ENCODE results near the gene ING1. TPM values are rescaled to one million over a fixed set of nuclear protein-coding genes. Genes with fewer than 3 reads are reported as not detected.

The ING1 gene
- total and polyA plus RNA-seq, 4 donors, result 7.4 to 16.8 (median 10.6) TPM

DNA sequence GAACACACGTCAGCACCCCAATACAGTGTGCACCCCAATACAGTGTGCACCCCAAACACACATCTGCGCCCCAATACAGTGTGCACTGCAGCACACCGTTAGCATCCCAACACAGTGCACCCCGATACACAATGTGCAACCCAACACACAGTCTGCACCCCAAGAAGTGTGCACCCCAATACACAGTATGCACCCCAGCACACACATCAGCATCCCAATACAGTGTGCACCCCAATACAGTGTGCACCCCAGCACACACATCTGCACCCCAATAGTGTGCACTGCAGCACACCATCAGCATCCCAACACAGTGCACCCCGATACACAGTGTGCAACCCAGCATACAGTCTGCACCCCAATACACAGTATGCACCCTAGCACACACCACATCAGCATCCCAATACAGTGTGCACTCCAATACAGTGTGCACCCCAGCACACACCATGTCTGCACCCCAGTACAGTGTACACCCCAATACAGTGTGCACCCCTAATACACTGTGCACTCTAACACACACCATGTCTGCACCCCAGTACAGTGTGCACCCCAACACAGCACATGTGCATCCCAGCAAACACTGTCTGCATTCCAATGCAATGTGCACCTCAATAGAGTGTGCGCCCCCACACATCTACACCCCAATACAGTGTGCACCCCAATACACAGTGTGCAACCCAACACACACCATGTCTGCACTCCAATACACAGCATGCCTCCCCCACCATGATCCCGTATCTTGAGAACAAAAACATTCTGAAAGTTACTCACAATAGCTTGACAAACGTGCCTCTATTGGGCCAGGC is 6.7 kb upstream of the ING1 start:
- Histone ChIP-seq H3K4me1 (ENCODE audit: control insufficient read depth in 1 of 2, insufficient read depth in 2 of 2, low read length in 2 of 2) (no peaks in the 10 kb centered on the region), H3K36me3 (ENCODE audit: control insufficient read depth in 1 of 2, insufficient read depth in 2 of 2, low read length in 1 of 2) (no peaks in the 10 kb centered on the region), H3K9me3 (ENCODE audit: control insufficient read depth, low read length) (no peaks in the 10 kb centered on the region), H3K4me3 (ENCODE audit: low read length in 2 of 2) (no peak overlapping the region), H3K27me3 (ENCODE audit: control insufficient read depth in 1 of 2, insufficient read depth in 2 of 2, low read length in 1 of 2) (no peaks in the 10 kb centered on the region), H3K27ac (ENCODE audit: low read depth in 1 of 2, low read length in 2 of 2) (peak overlapping the region in 1 of 2 donors; percentile 34)
- WGBS, 2 donors, result 50 to 51% methylated on average over 8 of the region's 8 CpGs
- ATAC-seq (ENCODE audit: low FRiP score) (peak; percentile 7), DNase-seq (no peak)
- intact Hi-C loops (cut with DNase I), result loop anchor here (5.0 to 10.0 kb wide), 2 partner anchors 89 to 92 kb away; partner anchors contain the start of gene NAXD (in 2 of the 2)

GRCh38 chr13:110712081-110712848 is 1.2 kb upstream of the ING1 start:
- no peaks in the 10 kb centered on the region for H3K9me3 ChIP-seq (ENCODE audit: control insufficient read depth, low read length)
- intact Hi-C loops (cut with DNase I), result loop anchor here in 1 of 2 donors (5.0 kb wide), 1 partner anchor 160 kb away; no protein-coding TSS in a partner anchor
- no peaks in the 10 kb centered on the region for H3K4me1 ChIP-seq (ENCODE audit: control insufficient read depth in 1 of 2, insufficient read depth in 2 of 2, low read length in 2 of 2)
- peak; percentile 77 for ATAC-seq (ENCODE audit: low FRiP score)
- 0% methylated on average over 53 to 58 of the region's 58 CpGs for WGBS, 2 donors
- no peaks in the 10 kb centered on the region for H3K27me3 ChIP-seq (ENCODE audit: control insufficient read depth in 1 of 2, insufficient read depth in 2 of 2, low read length in 1 of 2)
- peak overlapping the region; percentile 61 to 87 for H3K27ac ChIP-seq (ENCODE audit: low read depth in 1 of 2, low read length in 2 of 2)
- H3K36me3 ChIP-seq (ENCODE audit: control insufficient read depth in 1 of 2, insufficient read depth in 2 of 2, low read length in 1 of 2), result no peaks in the 10 kb centered on the region
- peak overlapping the region; percentile 60 to 82 for H3K4me3 ChIP-seq (ENCODE audit: low read length in 2 of 2)
- peak; percentile 90 to 92 for DNase-seq

GRCh38 chr13:110712849-110713641 is 455 bp upstream of the ING1 start:
- 0% methylated on average over 50 to 68 of the region's 68 CpGs for WGBS, 2 donors
- Histone ChIP-seq H3K9me3 (ENCODE audit: control insufficient read depth, low read length) (no peaks in the 10 kb centered on the region), H3K27ac (ENCODE audit: low read depth in 1 of 2, low read length in 2 of 2) (peak overlapping the region; percentile 61 to 92), H3K27me3 (ENCODE audit: control insufficient read depth in 1 of 2, insufficient read depth in 2 of 2, low read length in 1 of 2) (no peaks in the 10 kb centered on the region), H3K36me3 (ENCODE audit: control insufficient read depth in 1 of 2, insufficient read depth in 2 of 2, low read length in 1 of 2) (no peaks in the 10 kb centered on the region), H3K4me1 (ENCODE audit: control insufficient read depth in 1 of 2, insufficient read depth in 2 of 2, low read length in 2 of 2) (no peaks in the 10 kb centered on the region), H3K4me3 (ENCODE audit: low read length in 2 of 2) (peak overlapping the region; percentile 60 to 98)
- DNase-seq (peak; percentile 100), ATAC-seq (ENCODE audit: low FRiP score) (peak; percentile 91)
- intact Hi-C loops (cut with DNase I), result loop anchor here in 1 of 2 donors (5.0 kb wide), 1 partner anchor 159 kb away; no protein-coding TSS in a partner anchor

- Histone ChIP-seq H3K9me3 (ENCODE audit: control insufficient read depth, low read length) (no peaks in the 10 kb centered on the region), H3K36me3 (ENCODE audit: control insufficient read depth in 1 of 2, insufficient read depth in 2 of 2, low read length in 1 of 2) (no peaks in the 10 kb centered on the region), H3K27ac (ENCODE audit: low read depth in 1 of 2, low read length in 2 of 2) (peak overlapping the region; percentile 79 to 98), H3K4me1 (ENCODE audit: control insufficient read depth in 1 of 2, insufficient read depth in 2 of 2, low read length in 2 of 2) (no peaks in the 10 kb centered on the region), H3K27me3 (ENCODE audit: control insufficient read depth in 1 of 2, insufficient read depth in 2 of 2, low read length in 1 of 2) (no peaks in the 10 kb centered on the region), H3K4me3 (ENCODE audit: low read length in 2 of 2) (peak overlapping the region; percentile 62 to 98)
- intact Hi-C loops (cut with DNase I), result loop anchor here (2.0 to 5.0 kb wide), 2 partner anchors 158 to 201 kb away; partner anchors contain the start of gene ANKRD10 (in 1 of the 2)
- 0 to 1% methylated on average over 70 to 86 of the region's 86 CpGs for WGBS, 2 donors
- DNase-seq (peak; percentile 76 to 83), ATAC-seq (ENCODE audit: low FRiP score) (no peak)
Observed at GRCh38 chr13:110713981-110714796, 689 bp downstream of the ING1 start.

DNA sequence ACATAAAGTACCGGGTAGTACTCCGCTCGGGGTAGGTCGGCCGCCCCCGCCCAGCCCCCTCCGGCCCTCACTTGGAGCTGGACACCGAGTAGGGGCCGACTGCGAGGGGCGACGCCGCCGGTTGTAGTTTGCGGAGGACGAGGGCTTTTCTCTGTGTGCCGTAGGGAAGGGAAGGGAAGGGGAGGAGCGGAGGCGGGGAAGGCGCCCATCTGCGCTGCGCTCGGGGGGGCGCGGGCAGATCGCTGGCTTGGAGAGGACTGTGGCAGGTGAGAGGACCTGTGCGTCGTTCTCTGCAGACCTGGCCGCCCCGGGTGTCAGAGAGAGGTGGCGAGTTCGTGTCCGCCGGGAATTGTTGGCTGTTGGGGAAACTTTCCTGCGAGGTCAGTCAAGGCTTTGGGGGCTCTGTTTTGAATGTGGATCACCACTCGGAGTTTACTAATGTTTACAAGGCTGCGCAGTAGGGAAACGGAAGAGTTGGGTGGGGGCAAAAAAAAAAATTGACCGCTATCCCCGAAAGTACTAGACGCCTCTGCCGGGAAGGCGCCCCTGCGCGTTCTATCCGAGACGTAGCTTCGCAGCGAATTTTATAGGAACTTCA is 1.4 kb downstream of the ING1 start:
- no peaks in the 10 kb centered on the region for H3K27me3 ChIP-seq (ENCODE audit: control insufficient read depth in 1 of 2, insufficient read depth in 2 of 2, low read length in 1 of 2)
- H3K4me3 ChIP-seq (ENCODE audit: low read length in 2 of 2), result peak overlapping the region; percentile 62 to 98
- H3K9me3 ChIP-seq (ENCODE audit: control insufficient read depth, low read length), result no peaks in the 10 kb centered on the region
- H3K36me3 ChIP-seq (ENCODE audit: control insufficient read depth in 1 of 2, insufficient read depth in 2 of 2, low read length in 1 of 2), result no peaks in the 10 kb centered on the region
- 1% methylated on average over 49 of the region's 49 CpGs for WGBS, 2 donors
- ATAC-seq (ENCODE audit: low FRiP score) (peak; percentile 23), DNase-seq (peak; percentile 76 to 84)
- H3K27ac ChIP-seq (ENCODE audit: low read depth in 1 of 2, low read length in 2 of 2), result peak overlapping the region; percentile 79 to 98
- no peaks in the 10 kb centered on the region for H3K4me1 ChIP-seq (ENCODE audit: control insufficient read depth in 1 of 2, insufficient read depth in 2 of 2, low read length in 2 of 2)
- intact Hi-C loops (cut with DNase I), result loop anchor here (2.0 to 5.0 kb wide), 3 partner anchors 92 to 200 kb away; partner anchors contain the start of gene ANKRD10 (in 1 of the 2)

- no peaks in the 10 kb centered on the region for H3K9me3 ChIP-seq (ENCODE audit: control insufficient read depth, low read length)
Observed at GRCh38 chr13:110715395-110716246, 2.1 kb downstream of the ING1 start.

GRCh38 chr13:110716247-110716515 is 2.7 kb downstream of the ING1 start:
- Histone ChIP-seq H3K9me3 (ENCODE audit: control insufficient read depth, low read length) (no peaks in the 10 kb centered on the region), H3K4me3 (ENCODE audit: low read length in 2 of 2) (peak overlapping the region; percentile 59 to 64), H3K36me3 (ENCODE audit: control insufficient read depth in 1 of 2, insufficient read depth in 2 of 2, low read length in 1 of 2) (no peaks in the 10 kb centered on the region), H3K27ac (ENCODE audit: low read depth in 1 of 2, low read length in 2 of 2) (peak overlapping the region; percentile 2 to 85), H3K27me3 (ENCODE audit: control insufficient read depth in 1 of 2, insufficient read depth in 2 of 2, low read length in 1 of 2) (no peaks in the 10 kb centered on the region), H3K4me1 (ENCODE audit: control insufficient read depth in 1 of 2, insufficient read depth in 2 of 2, low read length in 2 of 2) (no peaks in the 10 kb centered on the region)
- DNase-seq, result peak in 1 of 2 donors; percentile 68
- intact Hi-C loops (cut with DNase I), result loop anchor here in 1 of 2 donors (5.0 kb wide), 1 partner anchor 91 kb away; no protein-coding TSS in a partner anchor
- WGBS, 2 donors, result 0% methylated on average over 12 of the region's 12 CpGs
- ATAC-seq (ENCODE audit: low FRiP score), result no peak

More at GRCh38 chr13:110715395-110716246, 2.1 kb downstream of the ING1 start:
- Histone ChIP-seq H3K27me3 (ENCODE audit: control insufficient read depth in 1 of 2, insufficient read depth in 2 of 2, low read length in 1 of 2) (no peaks in the 10 kb centered on the region), H3K4me3 (ENCODE audit: low read length in 2 of 2) (peak overlapping the region; percentile 59 to 64), H3K36me3 (ENCODE audit: control insufficient read depth in 1 of 2, insufficient read depth in 2 of 2, low read length in 1 of 2) (no peaks in the 10 kb centered on the region), H3K4me1 (ENCODE audit: control insufficient read depth in 1 of 2, insufficient read depth in 2 of 2, low read length in 2 of 2) (no peaks in the 10 kb centered on the region), H3K27ac (ENCODE audit: low read depth in 1 of 2, low read length in 2 of 2) (peak overlapping the region; percentile 2 to 85)
- WGBS, 2 donors, result 0% methylated on average over 71 to 74 of the region's 74 CpGs
- peak; percentile 86 for ATAC-seq (ENCODE audit: low FRiP score)
- intact Hi-C loops (cut with DNase I), result loop anchor here in 1 of 2 donors (2.0 to 5.0 kb wide), 2 partner anchors 92 to 199 kb away; partner anchors contain the start of gene ANKRD10
- peak; percentile 98 to 99 for DNase-seq
